HCT116 (cell line): ENCODE results near the gene CTU2. TPM values are rescaled to one million over a fixed set of nuclear protein-coding genes. Genes with fewer than 3 reads are reported as not detected.
A peak's percentile ranks its signal among the peaks of the same experiment; 100 is the strongest.

Experiments
- ATAC-seq: fragments of 200-7000 bp; cut with Tn5 transposase; 2 replicates; pipeline ENCODE4 v1.9.1; 2020; ENCODE audit warnings: mild to moderate bottlenecking, moderate library complexity
- BruUV-seq: library from RNA; stranded (reverse); fragments of 400-500 nt; replicated peaks from 2 replicates; lab custom pipeline; 2021; lab: Mats Ljungman, UMichigan
- CTCF ChIA-PET: fragments of 300-600 bp; sonication (Branson Sonifier 250); formaldehyde crosslinking; loops from one replicate; lab custom pipeline; 2021; ENCODE audit warnings: antibody characterized with exemption; lab: Charles Lee
- POLR2A ChIA-PET: fragments of 300-600, 350-600 bp; sonication (Branson Sonifier 250); formaldehyde crosslinking; loops from one replicate; lab custom pipeline; 2021; ENCODE audit warnings: antibody characterized with exemption; lab: Charles Lee
- RAD21 ChIA-PET, 2 experiments: fragments of 300-600 bp; sonication (Branson Sonifier 250); formaldehyde crosslinking; loops; one replicate each; lab custom pipeline; 2023; ENCODE audit warnings: low total read pairs in 2 of 2; ENCODE audit not compliant: uncharacterized antibody in 2 of 2, unreplicated experiment in 2 of 2, low non-redundant PET in 1 of 2; lab: Charles Lee
- DNase-seq: peaks from one replicate; pipeline ENCODE4 v3.0.0-alpha.2; 2010; ENCODE audit warnings: low read depth, low spot score
- H2AFZ ChIP-seq: fragments of 200-600 bp; shearing (Covaris generic), sonication (generic); 2 replicates; pipeline ENCODE4 v1.6.1; 2017; ENCODE audit warnings: low read depth, mixed run types, mixed read lengths, antibody characterized with exemption, low read length; ENCODE audit not compliant: poor library complexity, severe bottlenecking
- H3K27ac ChIP-seq: 2 replicates; pipeline ENCODE4 v1.5.1; 2012; ENCODE audit warnings: low read depth, low read length
- H3K27me3 ChIP-seq: fragments of 200-600 bp; sonication (generic); 2 replicates; pipeline ENCODE4 v1.6.1; 2016; ENCODE audit warnings: mixed run types, low read length, mixed read lengths; ENCODE audit not compliant: insufficient read depth
- H3K36me3 ChIP-seq, 2 experiments: fragments of 200-500 bp in 1 of 2; fragments of 200-600 bp in 1 of 2; sonication (Bioruptor generic) in 1 of 2; sonication (generic) in 1 of 2; 2 replicates each; pipeline versions ENCODE4 v1.5.1 to v1.6.1; 2014 to 2016; ENCODE audit warnings: low read length in 2 of 2, inconsistent platforms in 1 of 2, mixed read lengths in 1 of 2, mixed run types in 1 of 2; ENCODE audit not compliant: insufficient read depth in 2 of 2, control insufficient read depth in 1 of 2
- H3K4me1 ChIP-seq, 2 experiments: fragments of 200-600 bp in 1 of 2; sonication (generic) in 1 of 2; 2 replicates each; pipeline versions ENCODE4 v1.5.1 to v1.6.1; 2012 to 2017; ENCODE audit warnings: low read length in 2 of 2, inconsistent platforms in 1 of 2, mild to moderate bottlenecking in 1 of 2, mixed read lengths in 1 of 2, mixed run types in 1 of 2, moderate library complexity in 1 of 2; ENCODE audit not compliant: insufficient read depth in 2 of 2, control insufficient read depth in 1 of 2
- H3K4me2 ChIP-seq: fragments of 200-600 bp; sonication (generic); 2 replicates; pipeline ENCODE4 v1.6.1; 2017; ENCODE audit warnings: mixed run types, low read length, mixed read lengths
- H3K4me3 ChIP-seq, 2 experiments: fragments of 200-600 bp in 1 of 2; sonication (generic) in 1 of 2; replicated peaks in 1 of 2; 2 replicates each; pipeline ENCODE4 v1.5.1; 2011 to 2016; ENCODE audit warnings: low read length in 2 of 2, control low read depth in 1 of 2, low read depth in 1 of 2, mild to moderate bottlenecking in 1 of 2, mixed read lengths in 1 of 2, mixed run types in 1 of 2
- H3K79me2 ChIP-seq: fragments of 200-600 bp; sonication (generic); 2 replicates; pipeline ENCODE4 v1.6.1; 2017; ENCODE audit warnings: mild to moderate bottlenecking, mixed run types, low read length, moderate library complexity, mixed read lengths; ENCODE audit not compliant: insufficient read depth
- H3K9ac ChIP-seq: fragments of 200-600 bp; sonication (generic); 2 replicates; pipeline ENCODE4 v1.6.1; 2016; ENCODE audit warnings: low read length, mixed read lengths
- H3K9me2 ChIP-seq: fragments of 200-600 bp; sonication (generic), shearing (Covaris generic); 2 replicates; pipeline ENCODE4 v1.6.1; 2017; ENCODE audit warnings: mixed run types, mild to moderate bottlenecking, moderate library complexity; ENCODE audit not compliant: insufficient read depth
- H3K9me3 ChIP-seq, 2 experiments: fragments of 200-500 bp in 1 of 2; fragments of 200-600 bp in 1 of 2; sonication (Bioruptor generic) in 1 of 2; sonication (generic) in 1 of 2; 2 replicates each; pipeline ENCODE4 v1.6.1; 2014 to 2017; ENCODE audit warnings: low read length in 2 of 2, mixed read lengths in 2 of 2, inconsistent platforms in 1 of 2, low read depth in 1 of 2, mild to moderate bottlenecking in 1 of 2, mixed run types in 1 of 2, moderate library complexity in 1 of 2; ENCODE audit not compliant: control insufficient read depth in 1 of 2, insufficient read depth in 1 of 2
- H4K20me1 ChIP-seq: fragments of 200-600 bp; sonication (generic), shearing (Covaris generic); 2 replicates; pipeline ENCODE4 v1.6.1; 2017; ENCODE audit warnings: mixed run types, mild to moderate bottlenecking, moderate library complexity; ENCODE audit not compliant: insufficient read depth
- ATF3 ChIP-seq: IDR thresholded peaks from 2 replicates; pipeline ENCODE4 v1.6.1; 2012
- FOSL1 ChIP-seq: IDR thresholded peaks from 2 replicates; pipeline ENCODE4 v1.6.1; 2012; ENCODE audit warnings: low read depth
- MAX ChIP-seq: IDR thresholded peaks from 2 replicates; pipeline ENCODE4 v1.6.1; 2012
- POLR2AphosphoS5 ChIP-seq: IDR thresholded peaks from 2 replicates; pipeline ENCODE4 v1.6.1; 2011; ENCODE audit warnings: mild to moderate bottlenecking, low read depth, low read length, moderate library complexity
- RAD21 ChIP-seq: IDR thresholded peaks from 2 replicates; pipeline ENCODE4 v1.6.1; 2012; ENCODE audit warnings: low read depth, mild to moderate bottlenecking
- REST ChIP-seq: IDR thresholded peaks from 2 replicates; pipeline ENCODE4 v1.6.1; 2012; ENCODE audit warnings: low read depth
- SIN3A ChIP-seq: IDR thresholded peaks from 2 replicates; pipeline ENCODE4 v1.6.1; 2012; ENCODE audit warnings: low read depth
- SP1 ChIP-seq: IDR thresholded peaks from 2 replicates; pipeline ENCODE4 v1.6.1; 2012; ENCODE audit warnings: low read depth
- SRF ChIP-seq: IDR thresholded peaks from 2 replicates; pipeline ENCODE4 v1.6.1; 2012; ENCODE audit warnings: low read depth
- TCF7L2 ChIP-seq: IDR thresholded peaks from 2 replicates; pipeline ENCODE4 v1.7.0; 2011; ENCODE audit warnings: borderline replicate concordance, inconsistent platforms; ENCODE audit not compliant: insufficient read depth, insufficient read length; ENCODE audit errors: extremely low read depth
- ZNF274 ChIP-seq: fragments of 200-500 bp; sonication (Bioruptor generic); IDR thresholded peaks from 2 replicates; pipeline ENCODE4 v1.6.1; 2014; ENCODE audit warnings: mild to moderate bottlenecking, low read depth, low read length, inconsistent platforms
- intact Hi-C: fragments of 100-400 bp; cut with micrococcal nuclease; formaldehyde crosslinking; loops from 2 replicates; pipeline ENCODE4 v1.10.0; 2022
- total RNA-seq: library from RNA; stranded (reverse); gene quantifications from one replicate; pipeline ENCODE4 v1.2.1, GENCODE V29; 2021; ENCODE audit not compliant: unreplicated experiment

Gene CTU2
- total RNA-seq, 1 experiment from 2014 or later: 71.3 TPM

- DNase-seq (no peak), ATAC-seq (no peak)
- Histone ChIP-seq H2AFZ (no peak overlapping the region), H3K9me3 (no peaks in the 10 kb centered on the region), H3K9me2 (no peaks in the 10 kb centered on the region), H3K27me3 (no peaks in the 10 kb centered on the region), H3K36me3 (peaks cover 54 to 80% of the 10 kb centered on the region in 2 experiments; a peak in 3 of 4 replicates), H3K79me2 (peaks cover 6% of the 10 kb centered on the region; the same call in 1 of the 2 replicates), H3K27ac (no peak overlapping the region; the same call in 1 of the 2 replicates), H4K20me1 (0 out of 2 replicates have a peak, but pooled peaks cover 3% of the 10 kb centered on the region), H3K9ac (no peak overlapping the region), H3K4me1 (peaks cover 0 to 5% of the 10 kb centered on the region in 2 experiments; a peak in 1 of 4 replicates), H3K4me2 (no peak overlapping the region), H3K4me3 (no peak overlapping the region)
- TF ChIP-seq RAD21 (no peak), TCF7L2 (no peak), ATF3 (no peak), SIN3A (no peak), SP1 (no peak), MAX (no peak)
- ChIA-PET CTCF (interaction anchor here (1.8 kb wide), 1 partner anchor 21 kb away, joined by 8 read pairs; no protein-coding TSS in a partner anchor), POLR2A (no interaction called here), RAD21 (no interaction called here)
- no TSS peak for BruUV-seq
- intact Hi-C loops: no loop called here
These were observed 10.3 kb downstream of the CTU2 start for GRCh38 chr16:88716601-88717001.

GRCh38 chr16:88718178-88718577, 11.9 kb downstream of the CTU2 start:
- Histone ChIP-seq H3K36me3 (peaks cover 62 to 92% of the 10 kb centered on the region in 2 experiments; a peak in 3 of 4 replicates), H3K27me3 (no peaks in the 10 kb centered on the region), H3K27ac (no peak overlapping the region; the same call in 1 of the 2 replicates), H3K9me3 (no peaks in the 10 kb centered on the region), H3K4me3 (no peak overlapping the region), H4K20me1 (0 out of 2 replicates have a peak, but pooled peaks cover 3% of the 10 kb centered on the region), H2AFZ (no peak overlapping the region), H3K4me2 (no peak overlapping the region), H3K4me1 (peaks cover 0 to 5% of the 10 kb centered on the region in 2 experiments; a peak in 1 of 4 replicates), H3K79me2 (peaks cover 3% of the 10 kb centered on the region; the same call in 1 of the 2 replicates), H3K9me2 (no peaks in the 10 kb centered on the region), H3K9ac (no peak overlapping the region)
- intact Hi-C loops: no loop called here
- TSS peak; percentile 33 for BruUV-seq
- ChIA-PET RAD21 (no interaction called here), POLR2A (no interaction called here), CTCF (interaction anchor here (1.0 to 1.8 kb wide), 2 partner anchors 19 kb away, joined by 3 to 8 read pairs; no protein-coding TSS in a partner anchor)
- ATAC-seq (no peak), DNase-seq (no peak)
- no peak for TF ChIP-seq ZNF274
- no peak for TF ChIP-seq FOSL1
- no peak; the same call in 1 of the 2 replicates for TF ChIP-seq POLR2AphosphoS5
- no peak for TF ChIP-seq SRF
- TF ChIP-seq REST: no peak
